ENCODE data around the gene SPEN.
"Not testable (repeated sequence)": the region's sequence is repeated elsewhere in the genome, so short reads cannot be mapped to it uniquely, and the experiment has no call there.

GRCh38 chr1:15977947-15978346, 130.4 kb downstream of the SPEN start:
- not testable (repeated sequence) for TF ChIP-seq POLR2A, CTCF (IDR thresholded peaks at IDR 0.05)

Data from lower leg skin (tissue), 3 donors.